Uterus (tissue), 4 donors: Measurements from ENCODE around the gene MAGOH. TPM values are rescaled to one million over a fixed set of nuclear protein-coding genes. Genes with fewer than 3 reads are reported as not detected.
"Not testable (repeated sequence)": the region's sequence is repeated elsewhere in the genome, so short reads cannot be mapped to it uniquely, and the experiment has no call there.

Source experiments
- DNase-seq, 2 donors: peaks; one replicate each; pipeline ENCODE4 v3.0.0-alpha.2; 2019 to 2020
- H3K27ac ChIP-seq, 2 donors: fragments of 200-600 bp; sonication (generic); 1 replicate in 1 of 2; 2 replicates in 1 of 2; pipeline ENCODE4 v1.5.1; 2016 to 2018
- H3K27me3 ChIP-seq, 2 donors: fragments of 200-600 bp; sonication (generic); one replicate each; pipeline ENCODE4 v1.5.1; 2018 to 2019; ENCODE audit warnings: control low read depth in 1 of 2
- H3K36me3 ChIP-seq, 2 donors: fragments of 200-600 bp; sonication (generic); one replicate each; pipeline ENCODE4 v1.5.1; 2019; ENCODE audit warnings: control low read depth in 1 of 2
- H3K4me1 ChIP-seq, 2 donors: fragments of 200-600 bp; sonication (generic); one replicate each; pipeline ENCODE4 v1.5.1; 2018 to 2019; ENCODE audit warnings: control low read depth in 1 of 2
- H3K4me3 ChIP-seq, 2 donors: fragments of 200-600 bp; sonication (generic); 1 replicate in 1 of 2; 2 replicates in 1 of 2; pipeline ENCODE4 v1.5.1; 2018 to 2019; ENCODE audit warnings: mild to moderate bottlenecking in 1 of 2
- H3K9me3 ChIP-seq, 2 donors: fragments of 200-600 bp; sonication (generic); one replicate each; pipeline ENCODE4 v1.5.1; 2019; ENCODE audit warnings: control low read depth in 1 of 2
- CTCF ChIP-seq, 4 experiments: fragments of 200-600 bp in 2 of 4; fragments of 450-650 bp in 2 of 4; sonication (generic) in 2 of 4; IDR thresholded peaks; one replicate each; pipeline ENCODE4 v1.5.1; 2016 to 2019; ENCODE audit warnings: antibody characterized with exemption in 4 of 4, mild to moderate bottlenecking in 2 of 4, moderate library complexity in 1 of 4
- POLR2A ChIP-seq, 2 donors: fragments of 450-650 bp; IDR thresholded peaks; one replicate each; pipeline ENCODE4 v1.6.1; 2016; ENCODE audit warnings: antibody characterized with exemption in 2 of 2, mild to moderate bottlenecking in 1 of 2, moderate library complexity in 1 of 2
- intact Hi-C: fragments of 100-400 bp; cut with DNase I; formaldehyde crosslinking; loops from one replicate; pipeline ENCODE4 v1.15.1; 2023; ENCODE audit warnings: low total_unique reads
- total RNA-seq, 4 donors: library from RNA; depleted of rRNA in 3 of 4; stranded (reverse); fragments of >200 nt in 3 of 4; gene quantifications; one replicate each; pipeline versions ENCODE4 v1.1.0 to v1.2.4, GENCODE V29; 2014 to 2023
- donor health status: DM: yes; HTN: yes; CAD: no.

MAGOH gene
- total RNA-seq, 4 donors from 2014 or later = 31.6 to 60.9 (median 45.2) TPM

DNA sequence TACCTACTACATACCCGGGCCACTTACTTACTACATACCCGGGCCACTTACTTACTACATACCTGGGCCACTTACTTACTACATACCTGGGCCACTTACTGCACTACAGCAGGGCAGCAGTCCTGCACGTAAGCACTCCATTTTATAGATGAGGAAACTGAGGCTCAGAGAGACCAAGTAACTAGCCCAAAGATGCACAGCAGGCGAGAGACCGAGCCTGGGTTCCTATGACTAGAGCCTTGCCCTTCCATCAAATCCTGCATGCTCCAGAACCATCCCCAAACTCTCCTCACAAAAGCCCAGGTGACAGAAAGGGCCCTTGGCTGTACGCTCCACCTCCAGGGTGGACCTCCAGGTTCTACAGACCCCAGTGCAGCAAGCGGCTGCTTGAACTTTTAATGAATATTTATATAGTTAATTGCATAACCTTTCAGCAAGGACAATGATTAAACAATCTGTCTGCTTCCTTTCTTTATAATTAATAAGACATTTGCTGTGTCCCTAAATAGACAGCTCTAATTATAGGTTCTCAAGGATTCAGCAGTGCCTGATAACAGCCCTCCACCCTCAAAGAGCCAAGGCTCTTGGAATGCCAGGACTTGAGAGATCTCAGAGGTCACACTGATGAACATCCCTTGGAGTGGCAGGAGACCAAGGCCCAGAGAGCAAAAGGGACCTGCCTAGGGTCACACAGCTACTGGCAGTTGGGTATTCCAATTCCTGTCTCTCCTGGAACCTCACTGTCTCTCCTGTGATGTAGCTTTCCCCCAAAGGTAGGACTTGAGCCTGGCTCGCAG is 46.1 kb upstream of the MAGOH start:
- Histone ChIP-seq H3K27me3 (no peaks in the 10 kb centered on the region), H3K4me1 (no peaks in the 10 kb centered on the region), H3K36me3 (no peaks in the 10 kb centered on the region), H3K27ac (no peak overlapping the region), H3K9me3 (no peaks in the 10 kb centered on the region), H3K4me3 (no peak overlapping the region)
- TF ChIP-seq CTCF (IDR thresholded peaks at IDR 0.05) (no peak), POLR2A (IDR thresholded peaks at IDR 0.05) (no peak)
- no peak for DNase-seq
- intact Hi-C loops = no loop called here

DNA sequence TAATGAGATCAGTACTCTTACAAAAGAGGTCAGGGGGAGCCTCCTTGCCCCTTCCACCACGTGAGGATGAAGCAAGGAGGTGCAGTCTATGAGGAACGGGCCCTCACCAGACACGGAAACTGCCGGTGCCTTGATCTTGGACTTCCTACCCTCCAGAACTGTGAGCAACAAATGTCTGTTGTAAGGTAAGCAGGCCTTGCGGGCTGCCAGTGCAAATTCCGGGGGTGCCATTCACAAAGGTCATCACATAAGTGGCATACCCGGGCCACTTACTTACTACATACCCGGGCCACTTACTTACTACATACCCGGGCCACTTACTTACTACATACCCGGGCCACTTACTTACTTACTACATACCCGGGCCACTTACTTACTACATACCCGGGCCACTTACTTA is 44.8 kb upstream of the MAGOH start:
- H3K4me1 ChIP-seq, H3K27ac ChIP-seq, intact Hi-C loops, H3K27me3 ChIP-seq, DNase-seq, H3K36me3 ChIP-seq, H3K4me3 ChIP-seq, H3K9me3 ChIP-seq: not testable (repeated sequence)

GRCh38 chr1:53281133-53281532 is 42.8 kb upstream of the MAGOH start:
- no peak overlapping the region for H3K4me3 ChIP-seq
- intact Hi-C loops = no loop called here
- no peaks in the 10 kb centered on the region for H3K4me1 ChIP-seq
- H3K27ac ChIP-seq = no peak overlapping the region
- no peak for TF ChIP-seq POLR2A (IDR thresholded peaks at IDR 0.05)
- no peak for TF ChIP-seq CTCF (IDR thresholded peaks at IDR 0.05)
- no peak for DNase-seq
- H3K27me3 ChIP-seq = no peaks in the 10 kb centered on the region
- no peaks in the 10 kb centered on the region for H3K9me3 ChIP-seq
- H3K36me3 ChIP-seq = no peaks in the 10 kb centered on the region

- no peak for DNase-seq
- Histone ChIP-seq H3K4me1 (no peaks in the 10 kb centered on the region), H3K4me3 (no peak overlapping the region), H3K9me3 (no peaks in the 10 kb centered on the region), H3K36me3 (no peaks in the 10 kb centered on the region), H3K27ac (no peak overlapping the region), H3K27me3 (no peaks in the 10 kb centered on the region)
- intact Hi-C loops = no loop called here
- TF ChIP-seq POLR2A (IDR thresholded peaks at IDR 0.05) = no peak
- no peak for TF ChIP-seq CTCF (IDR thresholded peaks at IDR 0.05)
Observed at GRCh38 chr1:53280496-53280895, 42.2 kb upstream of the MAGOH start.

DNA sequence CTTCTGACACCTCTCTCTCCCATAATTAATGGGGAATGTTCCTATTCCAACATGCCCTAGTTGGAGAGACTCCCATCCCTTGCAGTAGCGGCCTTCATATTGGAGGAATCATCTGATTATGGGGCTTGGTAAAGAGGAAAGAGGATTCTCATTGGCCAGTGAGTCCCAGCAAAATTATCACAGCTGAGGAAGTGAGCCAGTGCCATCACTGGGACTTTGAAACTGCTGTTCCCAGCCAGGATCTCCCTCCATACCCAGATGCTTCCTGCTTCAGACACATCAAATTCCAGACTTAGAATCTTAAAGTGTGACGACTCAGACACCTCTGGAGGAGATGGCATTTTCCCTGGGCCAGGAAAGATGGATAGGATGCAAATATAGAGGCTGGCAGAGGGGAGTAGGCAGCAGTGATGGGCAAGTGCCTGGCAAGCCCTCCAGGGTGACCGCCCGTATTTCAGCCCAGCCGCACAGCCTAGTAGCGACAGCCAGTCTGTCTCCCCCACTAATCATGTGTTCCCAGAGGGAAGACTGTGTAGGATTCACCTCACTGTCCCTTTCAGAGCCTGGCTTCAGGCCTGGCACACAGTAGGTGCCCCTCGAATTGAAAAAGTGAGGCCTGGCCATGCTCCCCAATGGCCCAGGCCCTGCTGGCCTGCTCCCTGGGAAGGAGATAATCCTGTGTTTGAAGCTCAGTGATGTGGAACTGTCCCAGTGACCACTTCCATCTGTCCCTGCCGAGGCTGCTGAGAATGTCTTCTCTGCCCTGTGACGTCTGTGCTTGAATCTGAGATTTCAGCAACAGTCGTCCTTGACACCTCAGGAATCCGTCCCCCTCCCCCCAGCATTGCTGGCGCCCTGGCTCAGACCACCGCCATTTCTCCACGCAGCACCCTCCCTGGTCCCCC is 41.2 kb upstream of the MAGOH start:
- intact Hi-C loops = loop anchor here (2.0 kb wide), 1 partner anchor 115 kb away; no protein-coding TSS in a partner anchor
- Histone ChIP-seq H3K27ac (no peak overlapping the region), H3K9me3 (no peaks in the 10 kb centered on the region), H3K27me3 (no peaks in the 10 kb centered on the region), H3K4me1 (no peaks in the 10 kb centered on the region), H3K4me3 (no peak overlapping the region), H3K36me3 (no peaks in the 10 kb centered on the region)
- TF ChIP-seq CTCF (IDR thresholded peaks at IDR 0.05) = no peak
- TF ChIP-seq POLR2A (IDR thresholded peaks at IDR 0.05) = no peak
- no peak for DNase-seq
